SK-N-SH (cell line): Measurements from ENCODE around the gene RAB40A. TPM values are rescaled to one million over a fixed set of nuclear protein-coding genes. Genes with fewer than 3 reads are reported as not detected.

Experiments used
- CTCF ChIA-PET: fragments of 300-600, 350-600 bp; formaldehyde crosslinking; extraction: SDS; loops from one replicate; lab custom pipeline; 2021; lab: Yijun Ruan, JAX
- POLR2A ChIA-PET: fragments of 350-600 bp; sonication (Branson Sonifier 250); formaldehyde crosslinking; extraction: SDS; loops from one replicate; lab custom pipeline; 2020; ENCODE audit warnings: antibody characterized with exemption, inconsistent platforms; lab: Yijun Ruan, JAX
- DNase-seq: peaks from one replicate; pipeline ENCODE4 v3.0.0; 2012
- H2AFZ ChIP-seq: fragments of 200-600 bp; sonication (generic); 2 replicates; pipeline ENCODE4 v1.8.1; 2016; ENCODE audit warnings: antibody characterized with exemption, mild to moderate bottlenecking, low read depth
- H3F3A ChIP-seq: fragments of 200-600 bp; sonication (generic); replicated peaks from 2 replicates; pipeline ENCODE3; 2016; ENCODE audit warnings: antibody characterized with exemption, mild to moderate bottlenecking; ENCODE audit not compliant: insufficient read depth
- H3K27ac ChIP-seq, 2 experiments: fragments of 200-500 bp in 1 of 2; fragments of 200-600 bp in 1 of 2; sonication (Bioruptor generic) in 1 of 2; sonication (generic), shearing (Covaris generic) in 1 of 2; 2 replicates each; pipeline versions ENCODE4 v1.5.1 to v1.6.1; 2014 to 2016; ENCODE audit warnings: low read depth in 2 of 2, inconsistent platforms in 1 of 2, low read length in 1 of 2, mild to moderate bottlenecking in 1 of 2, mixed read lengths in 1 of 2
- H3K27me3 ChIP-seq: fragments of 200-600 bp; sonication (generic), shearing (Covaris generic); 2 replicates; pipeline ENCODE4 v1.6.1; 2016; ENCODE audit warnings: mixed run types; ENCODE audit not compliant: insufficient read depth
- H3K36me3 ChIP-seq, 2 experiments: fragments of 200-500 bp in 1 of 2; fragments of 200-600 bp in 1 of 2; sonication (Bioruptor generic) in 1 of 2; sonication (generic) in 1 of 2; replicated peaks in 1 of 2; 2 replicates each; pipeline versions ENCODE3 to v1.5.1; 2014 to 2016; ENCODE audit warnings: low read length in 1 of 2, mild to moderate bottlenecking in 1 of 2; ENCODE audit not compliant: insufficient read depth in 2 of 2, control insufficient read depth in 1 of 2
- H3K4me1 ChIP-seq, 2 experiments: fragments of 200-500 bp in 1 of 2; fragments of 200-600 bp in 1 of 2; sonication (Bioruptor generic) in 1 of 2; sonication (generic), shearing (Covaris generic) in 1 of 2; 2 replicates each; pipeline versions ENCODE4 v1.5.1 to v1.6.1; 2014 to 2016; ENCODE audit warnings: low read depth in 1 of 2, low read length in 1 of 2, mixed run types in 1 of 2; ENCODE audit not compliant: insufficient read depth in 2 of 2, control insufficient read depth in 1 of 2
- H3K4me2 ChIP-seq: fragments of 200-600 bp; sonication (generic), shearing (Covaris generic); 2 replicates; pipeline ENCODE4 v1.6.1; 2017; ENCODE audit warnings: mixed run types
- H3K4me3 ChIP-seq, 2 experiments: fragments of 200-500 bp in 1 of 2; fragments of 200-600 bp in 1 of 2; sonication (Bioruptor generic) in 1 of 2; sonication (generic), shearing (Covaris generic) in 1 of 2; 2 replicates each; pipeline versions ENCODE4 v1.5.1 to v1.8.1; 2014 to 2016; ENCODE audit warnings: low read depth in 2 of 2, inconsistent platforms in 1 of 2, low read length in 1 of 2, mild to moderate bottlenecking in 1 of 2, mixed read lengths in 1 of 2, moderate library complexity in 1 of 2
- H3K79me2 ChIP-seq: fragments of 200-600 bp; sonication (generic); 2 replicates; pipeline ENCODE4 v1.8.1; 2017; ENCODE audit warnings: mild to moderate bottlenecking; ENCODE audit not compliant: insufficient read depth
- H3K9ac ChIP-seq: fragments of 200-600 bp; sonication (generic); 2 replicates; pipeline ENCODE4 v1.6.1; 2017; ENCODE audit warnings: mixed run types
- H3K9me2 ChIP-seq: fragments of 200-600 bp; sonication (generic); 2 replicates; pipeline ENCODE4 v1.6.1; 2017; ENCODE audit warnings: mixed run types
- H3K9me3 ChIP-seq: fragments of 200-600 bp; sonication (generic); 2 replicates; pipeline ENCODE4 v1.6.1; 2017; ENCODE audit warnings: mixed run types, mild to moderate bottlenecking, moderate library complexity
- H4K20me1 ChIP-seq: fragments of 200-600 bp; sonication (generic); 2 replicates; pipeline ENCODE4 v1.6.1; 2017; ENCODE audit warnings: mild to moderate bottlenecking, mixed run types; ENCODE audit not compliant: insufficient read depth
- CHD2 ChIP-seq: fragments of 150-350 bp; IDR thresholded peaks from 2 replicates; pipeline ENCODE4 v1.6.1; 2018; ENCODE audit warnings: low read length; ENCODE audit not compliant: partially characterized antibody
- EP300 ChIP-seq, 2 experiments: IDR thresholded peaks; 2 replicates each; pipeline versions ENCODE4 v1.4.0 to v1.6.1; 2012; ENCODE audit warnings: borderline replicate concordance in 1 of 2, low read depth in 1 of 2, low read length in 1 of 2
- EZH2phosphoT487 ChIP-seq: fragments of 200-600 bp; sonication (generic); IDR thresholded peaks from 2 replicates; pipeline ENCODE4 v1.6.1; 2017; ENCODE audit warnings: low read depth, mixed run types, mild to moderate bottlenecking, antibody characterized with exemption, moderate library complexity, borderline replicate concordance
- GABPA ChIP-seq: IDR thresholded peaks from 2 replicates; pipeline ENCODE4 v1.4.0; 2012; ENCODE audit warnings: low read depth, mild to moderate bottlenecking
- JUND ChIP-seq: IDR thresholded peaks from 2 replicates; pipeline ENCODE4 v1.4.0; 2012
- NFIC ChIP-seq: IDR thresholded peaks from 2 replicates; pipeline ENCODE4 v1.4.0; 2012; ENCODE audit warnings: borderline replicate concordance
- NRF1 ChIP-seq: IDR thresholded peaks from 2 replicates; pipeline ENCODE4 v1.6.1; 2012; ENCODE audit warnings: low read depth, mild to moderate bottlenecking, low read length
- RAD21 ChIP-seq: IDR thresholded peaks from 2 replicates; pipeline ENCODE4 v1.6.1; 2012; ENCODE audit warnings: mild to moderate bottlenecking, low read length
- RCOR1 ChIP-seq: fragments of 150-350 bp; IDR thresholded peaks from 2 replicates; pipeline ENCODE4 v1.6.1; 2017; ENCODE audit warnings: antibody characterized with exemption, low read length
- RFX5 ChIP-seq: IDR thresholded peaks from 2 replicates; pipeline ENCODE4 v1.6.1; 2012; ENCODE audit warnings: mild to moderate bottlenecking, improper control_type of control experiment, low read length
- RXRA ChIP-seq: IDR thresholded peaks from 2 replicates; pipeline ENCODE4 v1.4.0; 2012; ENCODE audit warnings: low read depth, mild to moderate bottlenecking, borderline replicate concordance
- SIN3A ChIP-seq: IDR thresholded peaks from 2 replicates; pipeline ENCODE4 v1.6.1; 2012; ENCODE audit warnings: low read depth, mild to moderate bottlenecking, low read length, moderate library complexity, borderline replicate concordance
- TCF12 ChIP-seq: IDR thresholded peaks from 2 replicates; pipeline ENCODE4 v1.4.0; 2012
- polyA plus RNA-seq, 3 experiments: library from polyadenylated mRNA; depleted of rRNA; stranded (reverse); fragments of >200 nt; gene quantifications; 2 replicates each; pipeline ENCODE4 v1.2.3, GENCODE V29; 2012
- TF ChIP-seq, protein P1 (sequence below): IDR thresholded peaks from 2 replicates; pipeline ENCODE4 v1.4.0; 2012; ENCODE audit warnings: low read depth, borderline replicate concordance
- TF ChIP-seq, protein P2 (sequence below): IDR thresholded peaks from 2 replicates; pipeline ENCODE4 v1.6.1; 2012; ENCODE audit warnings: mild to moderate bottlenecking, low read depth, low read length, moderate library complexity
- TF ChIP-seq, protein P3 (sequence below): fragments of 150-350 bp; IDR thresholded peaks from 2 replicates; pipeline ENCODE4 v1.6.1; 2017; ENCODE audit warnings: antibody characterized with exemption, low read length, low read depth, borderline replicate concordance
- TF ChIP-seq, protein P4 (sequence below): fragments of 150-350 bp; IDR thresholded peaks from 2 replicates; pipeline ENCODE4 v1.6.1; 2016; ENCODE audit warnings: mild to moderate bottlenecking, low read depth, low read length
- TF ChIP-seq, protein P5 (sequence below): IDR thresholded peaks from 2 replicates; pipeline ENCODE4 v1.4.0; 2012; ENCODE audit warnings: low read depth
- TF ChIP-seq, protein P6 (sequence below): fragments of 200-600 bp; sonication (generic); IDR thresholded peaks from 2 replicates; pipeline ENCODE4 v1.6.1; 2017; ENCODE audit warnings: antibody characterized with exemption, mild to moderate bottlenecking, moderate library complexity

Gene RAB40A
- polyA plus RNA-seq, 1 of the 3 experiments (the other 2 are of a cell fraction): 0.30 TPM

DNA sequence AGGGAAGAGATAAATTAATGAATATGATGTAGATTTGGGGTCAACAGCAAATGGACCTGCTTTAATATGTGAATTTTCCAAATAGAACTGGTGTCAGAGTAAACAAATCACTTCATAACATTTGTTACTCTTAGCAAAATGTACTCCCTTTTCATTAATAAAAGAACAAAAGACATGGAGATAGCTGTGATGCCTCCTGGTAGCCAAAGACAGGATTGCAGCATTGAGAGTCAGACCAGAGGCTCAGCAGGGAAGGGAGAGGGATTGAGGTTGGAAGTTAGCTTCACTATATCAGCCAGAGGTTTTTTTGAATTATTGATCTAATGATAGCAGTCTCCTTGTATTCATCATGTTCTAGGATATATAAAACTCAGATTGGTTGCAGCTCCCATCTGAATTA is 17.4 kb upstream of the RAB40A start:
- H3F3A ChIP-seq: peaks cover 6% of the 10 kb centered on the region
- H3K9me3 ChIP-seq: no peaks in the 10 kb centered on the region
- H3K27me3 ChIP-seq: no peaks in the 10 kb centered on the region
- ChIA-PET CTCF (interaction anchor here (1.0 kb wide), 1 partner anchor 93 kb away, joined by 3 read pairs; no protein-coding TSS in a partner anchor), POLR2A (no interaction called here)
- H3K4me2 ChIP-seq: no peak overlapping the region
- TF ChIP-seq, protein P1, sequence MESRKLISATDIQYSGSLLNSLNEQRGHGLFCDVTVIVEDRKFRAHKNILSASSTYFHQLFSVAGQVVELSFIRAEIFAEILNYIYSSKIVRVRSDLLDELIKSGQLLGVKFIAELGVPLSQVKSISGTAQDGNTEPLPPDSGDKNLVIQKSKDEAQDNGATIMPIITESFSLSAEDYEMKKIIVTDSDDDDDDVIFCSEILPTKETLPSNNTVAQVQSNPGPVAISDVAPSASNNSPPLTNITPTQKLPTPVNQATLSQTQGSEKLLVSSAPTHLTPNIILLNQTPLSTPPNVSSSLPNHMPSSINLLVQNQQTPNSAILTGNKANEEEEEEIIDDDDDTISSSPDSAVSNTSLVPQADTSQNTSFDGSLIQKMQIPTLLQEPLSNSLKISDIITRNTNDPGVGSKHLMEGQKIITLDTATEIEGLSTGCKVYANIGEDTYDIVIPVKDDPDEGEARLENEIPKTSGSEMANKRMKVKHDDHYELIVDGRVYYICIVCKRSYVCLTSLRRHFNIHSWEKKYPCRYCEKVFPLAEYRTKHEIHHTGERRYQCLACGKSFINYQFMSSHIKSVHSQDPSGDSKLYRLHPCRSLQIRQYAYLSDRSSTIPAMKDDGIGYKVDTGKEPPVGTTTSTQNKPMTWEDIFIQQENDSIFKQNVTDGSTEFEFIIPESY: no peak
- no peak for TF ChIP-seq CHD2
- H3K79me2 ChIP-seq: no peaks in the 10 kb centered on the region
- H3K9ac ChIP-seq: no peak overlapping the region
- no peak overlapping the region for H2AFZ ChIP-seq
- DNase-seq: no peak
- H3K4me3 ChIP-seq: no peak overlapping the region
- no peaks in the 10 kb centered on the region for H3K36me3 ChIP-seq
- H3K27ac ChIP-seq: no peak overlapping the region
- no peaks in the 10 kb centered on the region for H3K9me2 ChIP-seq
- H3K4me1 ChIP-seq: peaks cover 0 to 2% of the 10 kb centered on the region in 2 experiments; a peak in 1 of 4 replicates
- H4K20me1 ChIP-seq: no peaks in the 10 kb centered on the region

DNA sequence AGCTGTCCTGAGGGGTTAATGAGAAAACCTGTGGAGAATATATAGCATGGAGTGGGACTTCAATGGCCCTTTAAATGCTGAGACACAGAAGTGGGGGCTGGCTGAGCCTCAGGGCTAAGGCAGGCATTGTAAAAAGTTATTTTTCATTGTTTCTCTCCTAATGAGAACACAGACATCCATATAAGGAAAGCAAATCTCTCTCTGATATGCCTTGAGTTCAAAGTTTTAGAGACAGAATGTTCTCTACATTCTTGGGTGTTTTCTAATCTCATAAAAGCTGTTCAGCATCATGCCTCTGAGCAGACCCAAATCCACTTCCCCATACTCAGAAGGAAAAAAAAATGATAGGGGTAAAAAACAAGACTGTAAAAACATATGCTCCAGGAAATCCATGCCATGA is 16.8 kb upstream of the RAB40A start:
- DNase-seq: no peak
- Histone ChIP-seq H3K9ac (no peak overlapping the region), H3K27ac (no peak overlapping the region), H3K4me3 (no peak overlapping the region), H3K9me3 (no peaks in the 10 kb centered on the region), H3K36me3 (no peaks in the 10 kb centered on the region), H3K4me2 (no peak overlapping the region), H3K9me2 (no peaks in the 10 kb centered on the region), H3F3A (peaks cover 13% of the 10 kb centered on the region), H3K79me2 (no peaks in the 10 kb centered on the region), H4K20me1 (no peaks in the 10 kb centered on the region), H2AFZ (no peak overlapping the region), H3K27me3 (no peaks in the 10 kb centered on the region), H3K4me1 (peaks cover 0 to 2% of the 10 kb centered on the region in 2 experiments; a peak in 1 of 4 replicates)
- ChIA-PET CTCF (interaction anchor here (1.0 to 1.2 kb wide), 2 partner anchors 94 to 237 kb away, joined by 3 read pairs; no protein-coding TSS in a partner anchor), POLR2A (no interaction called here)
- TF ChIP-seq, protein P2, sequence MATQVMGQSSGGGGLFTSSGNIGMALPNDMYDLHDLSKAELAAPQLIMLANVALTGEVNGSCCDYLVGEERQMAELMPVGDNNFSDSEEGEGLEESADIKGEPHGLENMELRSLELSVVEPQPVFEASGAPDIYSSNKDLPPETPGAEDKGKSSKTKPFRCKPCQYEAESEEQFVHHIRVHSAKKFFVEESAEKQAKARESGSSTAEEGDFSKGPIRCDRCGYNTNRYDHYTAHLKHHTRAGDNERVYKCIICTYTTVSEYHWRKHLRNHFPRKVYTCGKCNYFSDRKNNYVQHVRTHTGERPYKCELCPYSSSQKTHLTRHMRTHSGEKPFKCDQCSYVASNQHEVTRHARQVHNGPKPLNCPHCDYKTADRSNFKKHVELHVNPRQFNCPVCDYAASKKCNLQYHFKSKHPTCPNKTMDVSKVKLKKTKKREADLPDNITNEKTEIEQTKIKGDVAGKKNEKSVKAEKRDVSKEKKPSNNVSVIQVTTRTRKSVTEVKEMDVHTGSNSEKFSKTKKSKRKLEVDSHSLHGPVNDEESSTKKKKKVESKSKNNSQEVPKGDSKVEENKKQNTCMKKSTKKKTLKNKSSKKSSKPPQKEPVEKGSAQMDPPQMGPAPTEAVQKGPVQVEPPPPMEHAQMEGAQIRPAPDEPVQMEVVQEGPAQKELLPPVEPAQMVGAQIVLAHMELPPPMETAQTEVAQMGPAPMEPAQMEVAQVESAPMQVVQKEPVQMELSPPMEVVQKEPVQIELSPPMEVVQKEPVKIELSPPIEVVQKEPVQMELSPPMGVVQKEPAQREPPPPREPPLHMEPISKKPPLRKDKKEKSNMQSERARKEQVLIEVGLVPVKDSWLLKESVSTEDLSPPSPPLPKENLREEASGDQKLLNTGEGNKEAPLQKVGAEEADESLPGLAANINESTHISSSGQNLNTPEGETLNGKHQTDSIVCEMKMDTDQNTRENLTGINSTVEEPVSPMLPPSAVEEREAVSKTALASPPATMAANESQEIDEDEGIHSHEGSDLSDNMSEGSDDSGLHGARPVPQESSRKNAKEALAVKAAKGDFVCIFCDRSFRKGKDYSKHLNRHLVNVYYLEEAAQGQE: no peak
- TF ChIP-seq RAD21 (no peak), EZH2phosphoT487 (no peak), RFX5 (no peak), NFIC (no peak), GABPA (no peak), RXRA (no peak), NRF1 (no peak), RCOR1 (no peak), SIN3A (no peak), TCF12 (no peak), JUND (no peak), EP300 (IDR thresholded peaks at IDR 0.05; ENCODE audit: borderline replicate concordance in 1 of 2, low read depth in 1 of 2, low read length in 1 of 2) (no peak)
- TF ChIP-seq, protein P3, sequence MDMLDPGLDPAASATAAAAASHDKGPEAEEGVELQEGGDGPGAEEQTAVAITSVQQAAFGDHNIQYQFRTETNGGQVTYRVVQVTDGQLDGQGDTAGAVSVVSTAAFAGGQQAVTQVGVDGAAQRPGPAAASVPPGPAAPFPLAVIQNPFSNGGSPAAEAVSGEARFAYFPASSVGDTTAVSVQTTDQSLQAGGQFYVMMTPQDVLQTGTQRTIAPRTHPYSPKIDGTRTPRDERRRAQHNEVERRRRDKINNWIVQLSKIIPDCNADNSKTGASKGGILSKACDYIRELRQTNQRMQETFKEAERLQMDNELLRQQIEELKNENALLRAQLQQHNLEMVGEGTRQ: no peak
- TF ChIP-seq, protein P4, sequence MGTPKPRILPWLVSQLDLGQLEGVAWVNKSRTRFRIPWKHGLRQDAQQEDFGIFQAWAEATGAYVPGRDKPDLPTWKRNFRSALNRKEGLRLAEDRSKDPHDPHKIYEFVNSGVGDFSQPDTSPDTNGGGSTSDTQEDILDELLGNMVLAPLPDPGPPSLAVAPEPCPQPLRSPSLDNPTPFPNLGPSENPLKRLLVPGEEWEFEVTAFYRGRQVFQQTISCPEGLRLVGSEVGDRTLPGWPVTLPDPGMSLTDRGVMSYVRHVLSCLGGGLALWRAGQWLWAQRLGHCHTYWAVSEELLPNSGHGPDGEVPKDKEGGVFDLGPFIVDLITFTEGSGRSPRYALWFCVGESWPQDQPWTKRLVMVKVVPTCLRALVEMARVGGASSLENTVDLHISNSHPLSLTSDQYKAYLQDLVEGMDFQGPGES: no peak
- TF ChIP-seq, protein P5, sequence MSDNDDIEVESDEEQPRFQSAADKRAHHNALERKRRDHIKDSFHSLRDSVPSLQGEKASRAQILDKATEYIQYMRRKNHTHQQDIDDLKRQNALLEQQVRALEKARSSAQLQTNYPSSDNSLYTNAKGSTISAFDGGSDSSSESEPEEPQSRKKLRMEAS: no peak
- TF ChIP-seq, protein P6, sequence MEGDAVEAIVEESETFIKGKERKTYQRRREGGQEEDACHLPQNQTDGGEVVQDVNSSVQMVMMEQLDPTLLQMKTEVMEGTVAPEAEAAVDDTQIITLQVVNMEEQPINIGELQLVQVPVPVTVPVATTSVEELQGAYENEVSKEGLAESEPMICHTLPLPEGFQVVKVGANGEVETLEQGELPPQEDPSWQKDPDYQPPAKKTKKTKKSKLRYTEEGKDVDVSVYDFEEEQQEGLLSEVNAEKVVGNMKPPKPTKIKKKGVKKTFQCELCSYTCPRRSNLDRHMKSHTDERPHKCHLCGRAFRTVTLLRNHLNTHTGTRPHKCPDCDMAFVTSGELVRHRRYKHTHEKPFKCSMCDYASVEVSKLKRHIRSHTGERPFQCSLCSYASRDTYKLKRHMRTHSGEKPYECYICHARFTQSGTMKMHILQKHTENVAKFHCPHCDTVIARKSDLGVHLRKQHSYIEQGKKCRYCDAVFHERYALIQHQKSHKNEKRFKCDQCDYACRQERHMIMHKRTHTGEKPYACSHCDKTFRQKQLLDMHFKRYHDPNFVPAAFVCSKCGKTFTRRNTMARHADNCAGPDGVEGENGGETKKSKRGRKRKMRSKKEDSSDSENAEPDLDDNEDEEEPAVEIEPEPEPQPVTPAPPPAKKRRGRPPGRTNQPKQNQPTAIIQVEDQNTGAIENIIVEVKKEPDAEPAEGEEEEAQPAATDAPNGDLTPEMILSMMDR: no peak
